ENCODE data around the gene ABCD4. TPM values are rescaled to one million over a fixed set of nuclear protein-coding genes. Genes with fewer than 3 reads are reported as not detected.

The ABCD4 gene
- polyA plus RNA-seq, 3 donors = 13.9 to 54.1 (median 14.2) TPM

- Mint-ChIP-seq H3K4me1 (no peaks in the 10 kb centered on the region), H3K9me3 (no peaks in the 10 kb centered on the region), H3K36me3 (peaks cover 70 to 88% of the 10 kb centered on the region in 2 donors), H3K4me3 (no peak overlapping the region), H3K27ac (no peak overlapping the region), H3K27me3 (ENCODE audit: low read depth in 3 of 3) (peaks cover 0 to 1% (median 0%) of the 10 kb centered on the region in 3 donors)
- Histone ChIP-seq H3K4me1 (ENCODE audit: control insufficient read depth in 1 of 2, insufficient read depth in 2 of 2, low read length in 2 of 2) (no peaks in the 10 kb centered on the region), H3K9ac (ENCODE audit: insufficient read depth, low read length, poor library complexity, severe bottlenecking) (no peak overlapping the region), H3K79me2 (ENCODE audit: insufficient read depth, low read length) (no peaks in the 10 kb centered on the region), H3K27ac (ENCODE audit: low read depth in 1 of 2, low read length in 2 of 2) (no peak overlapping the region), H3K4me3 (replicated peaks in 1 of 3; ENCODE audit: low read depth in 2 of 3, low read length in 3 of 3) (no peak overlapping the region), H2AFZ (ENCODE audit: insufficient read depth, low read depth, low read length, poor library complexity, severe bottlenecking) (no peak overlapping the region), H3K27me3 (ENCODE audit: control insufficient read depth in 2 of 2, insufficient read depth in 2 of 2, low read length in 2 of 2) (no peaks in the 10 kb centered on the region), H3K9me3 (replicated peaks in 1 of 2; ENCODE audit: control insufficient read depth in 1 of 2, insufficient read depth in 1 of 2, low read length in 2 of 2) (no peaks in the 10 kb centered on the region), H3K4me2 (replicated peaks; ENCODE audit: extremely low read depth, low read length, poor library complexity, severe bottlenecking) (no peak overlapping the region), H3K36me3 (replicated peaks in 1 of 2; ENCODE audit: control insufficient read depth in 1 of 2, insufficient read depth in 2 of 2, low read length in 2 of 2) (peaks cover 79 to 96% of the 10 kb centered on the region in 2 donors), H4K20me1 (ENCODE audit: insufficient read depth, low read length) (no peaks in the 10 kb centered on the region)
- DNase-seq = no peak
- TF ChIP-seq CTCF (IDR thresholded peaks at IDR 0.05) = no peak
- intact Hi-C loops (cut with micrococcal nuclease) = no loop called here
- WGBS (ENCODE audit: insufficient coverage) = 93% methylated on average over 6 of the region's 11 CpGs
Observed at GRCh38 chr14:74292061-74292460, 10.7 kb downstream of the ABCD4 start.

GRCh38 chr14:74290415-74290814 lies 12.3 kb downstream of the ABCD4 start:
- Histone ChIP-seq H3K79me2 (ENCODE audit: insufficient read depth, low read length) (no peaks in the 10 kb centered on the region), H3K9me3 (replicated peaks in 1 of 2; ENCODE audit: control insufficient read depth in 1 of 2, insufficient read depth in 1 of 2, low read length in 2 of 2) (no peaks in the 10 kb centered on the region), H3K4me3 (replicated peaks in 1 of 3; ENCODE audit: low read depth in 2 of 3, low read length in 3 of 3) (no peak overlapping the region), H3K36me3 (replicated peaks in 1 of 2; ENCODE audit: control insufficient read depth in 1 of 2, insufficient read depth in 2 of 2, low read length in 2 of 2) (peaks cover 79 to 96% of the 10 kb centered on the region in 2 donors), H3K4me2 (replicated peaks; ENCODE audit: extremely low read depth, low read length, poor library complexity, severe bottlenecking) (no peak overlapping the region), H3K27me3 (ENCODE audit: control insufficient read depth in 2 of 2, insufficient read depth in 2 of 2, low read length in 2 of 2) (no peaks in the 10 kb centered on the region), H3K4me1 (ENCODE audit: control insufficient read depth in 1 of 2, insufficient read depth in 2 of 2, low read length in 2 of 2) (no peaks in the 10 kb centered on the region), H4K20me1 (ENCODE audit: insufficient read depth, low read length) (no peaks in the 10 kb centered on the region), H2AFZ (ENCODE audit: insufficient read depth, low read depth, low read length, poor library complexity, severe bottlenecking) (no peak overlapping the region), H3K27ac (ENCODE audit: low read depth in 1 of 2, low read length in 2 of 2) (no peak overlapping the region), H3K9ac (ENCODE audit: insufficient read depth, low read length, poor library complexity, severe bottlenecking) (no peak overlapping the region)
- H3K36me3 Mint-ChIP-seq = peaks cover 76 to 89% of the 10 kb centered on the region in 2 donors
- H3K4me3 Mint-ChIP-seq = no peak overlapping the region
- TF ChIP-seq CTCF (IDR thresholded peaks at IDR 0.05) = peak; percentile 67
- H3K4me1 Mint-ChIP-seq = no peaks in the 10 kb centered on the region
- intact Hi-C loops (cut with micrococcal nuclease) = no loop called here
- WGBS (ENCODE audit: insufficient coverage) = 69% methylated on average over 3 of the region's 7 CpGs
- H3K27ac Mint-ChIP-seq = no peak overlapping the region
- DNase-seq = no peak
- peaks cover 0 to 1% (median 0%) of the 10 kb centered on the region in 3 donors for H3K27me3 Mint-ChIP-seq (ENCODE audit: low read depth in 3 of 3)
- H3K9me3 Mint-ChIP-seq = no peaks in the 10 kb centered on the region
